Pancreas (tissue), 10 donors: ENCODE data around the gene PWP2. TPM values are rescaled to one million over a fixed set of nuclear protein-coding genes. Genes with fewer than 3 reads are reported as not detected.
A peak's percentile ranks its signal among the peaks of the same experiment; 100 is the strongest.

Experiments used
- ATAC-seq, 4 donors: fragments of 200-7000 bp; cut with Tn5 transposase; one replicate each; pipeline versions ENCODE4 v1.8.0 to v1.9.1; 2020; ENCODE audit warnings: mild to moderate bottlenecking in 4 of 4, moderate library complexity in 4 of 4
- DNase-seq, 6 donors: peaks; one replicate each; pipeline ENCODE4 v3.0.0-alpha.2; 2020
- FAIRE-seq: peaks from 2 replicates; lab custom pipeline; 2012; peaks lifted over from hg19 to GRCh38; lab: Jason Lieb, UNC
- H3K27ac ChIP-seq, 4 donors: fragments of 200-600 bp; sonication (generic); 1 replicate in 3 of 4; 2 replicates in 1 of 4; pipeline versions ENCODE4 v1.5.0 to v1.8.0; 2020
- H3K27me3 ChIP-seq, 4 donors: fragments of 200-600 bp; one replicate each; pipeline ENCODE4 v1.8.0; 2021
- H3K36me3 ChIP-seq, 3 donors: fragments of 200-600 bp; sonication (generic) in 1 of 3; one replicate each; pipeline versions ENCODE4 v1.5.0 to v1.8.0; 2020 to 2021
- H3K4me1 ChIP-seq, 3 donors: fragments of 200-600 bp; one replicate each; pipeline ENCODE4 v1.8.0; 2021
- H3K4me3 ChIP-seq, 4 donors: fragments of 200-600 bp; sonication (generic) in 2 of 4; one replicate each; pipeline versions ENCODE4 v1.5.0 to v1.8.0; 2020 to 2021
- H3K9me3 ChIP-seq, 4 donors: fragments of 200-600 bp; one replicate each; pipeline ENCODE4 v1.8.0; 2021
- CTCF ChIP-seq, 4 donors: fragments of 200-600 bp; sonication (generic) in 3 of 4; IDR thresholded peaks; one replicate each; pipeline versions ENCODE4 v1.5.0 to v1.8.0; 2021; ENCODE audit warnings: antibody characterized with exemption in 4 of 4
- WGBS, 2 donors: extraction: QIAGEN DNeasy Blood & Tissue Kit; methylation state at CpG; one replicate each; pipeline ENCODE4 v1.1.7; 2013; 5-methylcytosine and 5-hydroxymethylcytosine counted together
- intact Hi-C, 3 donors: fragments of 100-400 bp; cut with DNase I; formaldehyde crosslinking; loops; one replicate each; pipeline versions ENCODE4 v1.11.1 to v1.14.2; 2022
- polyA plus RNA-seq, 2 donors: library from polyadenylated mRNA; stranded (reverse); fragments of 200-250 nt; gene quantifications; one replicate each; pipeline ENCODE4 v1.2.3, GENCODE V29; 2013
- total RNA-seq, 6 donors: library from RNA; stranded (reverse); fragmentation: NEBNext Ultra II Directional in 4 of 6; extraction: Animal tissue kit (Norgen Biotek cat#: 25700) in 4 of 6; gene quantifications; one replicate each; pipeline versions ENCODE4 v1.2.1 to v1.2.4, GENCODE V29; 2021 to 2023
- donor health status: healthy with polysubstance abuse.
- donor health status: DM: no; HTN: no; CAD: no; lungs with moderate emphysema.
- donor health status: DM: no; HTN: no; CAD: no.
- donor health status: control.
- donor health status: control.
- donor health status: Bipolar disorder and iron deficiency.
- donor health status: DM: yes; HTN: yes; CAD: no.
- donor health status: DM: no; HTN: no; CAD: no.
- donor health status: DM: no; HTN: no; CAD: no.
- donor health status: DM: yes; HTN: yes; CAD: no.

PWP2 gene
- total and polyA plus RNA-seq, 8 donors = 0.87 to 10.5 (median 2.9) TPM

GRCh38 chr21:44067011-44067839, 40.0 kb upstream of the PWP2 start:
- TF ChIP-seq CTCF (IDR thresholded peaks at IDR 0.05) = no peak
- FAIRE-seq (no peak), ATAC-seq (peak in 3 of 4 donors; percentile 19 to 50 (median 36)), DNase-seq (no peak)
- Histone ChIP-seq H3K4me3 (no peak overlapping the region), H3K27ac (no peak overlapping the region), H3K4me1 (no peaks in the 10 kb centered on the region), H3K36me3 (peaks cover 0 to 5% (median 5%) of the 10 kb centered on the region in 3 donors), H3K9me3 (no peaks in the 10 kb centered on the region), H3K27me3 (no peaks in the 10 kb centered on the region)
- 76% methylated on average over 15 of the region's 15 CpGs for WGBS, 2 donors
- intact Hi-C loops = no loop called here

DNA sequence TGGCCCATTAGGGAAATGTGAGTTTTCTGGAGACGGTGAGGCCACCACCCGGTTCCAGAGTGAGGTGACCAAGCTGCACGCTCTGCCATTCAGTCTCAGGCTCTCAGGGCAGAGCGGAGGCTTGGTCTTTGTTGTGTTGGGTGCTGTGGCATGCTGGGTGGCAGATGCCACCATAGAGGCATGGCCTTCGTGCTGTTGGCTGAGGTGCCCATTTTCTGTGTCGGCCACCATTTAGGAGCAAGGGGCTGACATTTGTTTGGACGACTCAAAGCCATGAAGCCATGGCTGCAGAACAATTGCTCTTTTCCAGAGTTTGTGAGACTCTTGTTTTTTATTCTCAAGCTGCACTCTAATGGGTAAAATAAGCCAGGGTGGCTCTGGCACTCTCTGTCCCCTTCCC, 36.8 kb upstream of the PWP2 start:
- no peak overlapping the region for H3K4me3 ChIP-seq
- no peaks in the 10 kb centered on the region for H3K9me3 ChIP-seq
- intact Hi-C loops = no loop called here
- peaks cover 0 to 16% (median 0%) of the 10 kb centered on the region in 3 donors for H3K36me3 ChIP-seq
- no peak for ATAC-seq
- H3K27me3 ChIP-seq = no peaks in the 10 kb centered on the region
- FAIRE-seq = no peak
- DNase-seq = no peak
- H3K27ac ChIP-seq = no peak overlapping the region
- H3K4me1 ChIP-seq = no peaks in the 10 kb centered on the region
- no peak for TF ChIP-seq CTCF (IDR thresholded peaks at IDR 0.05)
- 96 to 99% methylated on average over 7 of the region's 7 CpGs for WGBS, 2 donors

DNA sequence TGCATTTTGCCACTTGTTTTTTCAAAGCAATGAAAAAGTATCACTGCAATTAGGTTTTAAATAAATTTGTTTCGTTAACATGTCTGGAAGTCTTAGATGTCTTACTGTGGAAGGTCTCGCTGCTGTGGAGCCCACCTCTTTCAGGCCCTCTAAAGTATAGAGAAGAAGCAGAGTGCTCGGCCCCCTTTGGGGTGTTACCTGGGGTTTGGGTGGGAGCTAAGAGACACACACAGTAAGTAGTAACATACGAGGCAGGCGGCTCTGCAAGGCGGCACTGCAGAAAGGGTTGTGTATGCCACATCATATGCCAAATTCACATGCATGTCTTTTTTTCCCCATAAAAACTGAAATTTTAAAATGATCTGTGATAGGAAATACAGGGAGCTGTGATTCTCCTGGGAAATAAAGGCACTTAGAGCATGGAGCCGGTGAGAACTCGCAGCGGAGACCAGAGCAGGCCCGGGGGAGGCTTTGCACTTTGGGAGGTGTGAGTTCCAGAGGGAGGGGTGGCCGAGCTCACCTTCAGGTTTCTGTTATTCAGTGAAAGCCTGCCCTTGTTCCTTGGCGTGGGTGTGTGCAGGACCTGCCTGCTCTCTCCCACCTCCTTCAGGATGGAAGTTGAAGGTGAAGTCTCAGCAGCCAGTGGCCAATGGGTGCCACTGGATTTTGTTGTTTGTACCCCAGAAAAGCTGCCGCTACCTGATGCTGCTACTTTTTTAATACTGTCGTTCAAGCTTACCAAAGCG, 35.7 kb upstream of the PWP2 start:
- no peak for ATAC-seq
- H3K9me3 ChIP-seq = no peaks in the 10 kb centered on the region
- H3K36me3 ChIP-seq = peaks cover 0 to 18% (median 0%) of the 10 kb centered on the region in 3 donors
- no peak for FAIRE-seq
- no peak for DNase-seq
- H3K27me3 ChIP-seq = no peaks in the 10 kb centered on the region
- H3K27ac ChIP-seq = no peak overlapping the region
- H3K4me1 ChIP-seq = no peaks in the 10 kb centered on the region
- H3K4me3 ChIP-seq = no peak overlapping the region
- intact Hi-C loops = no loop called here
- WGBS, 2 donors = 86 to 88% methylated on average over 15 of the region's 15 CpGs
- TF ChIP-seq CTCF (IDR thresholded peaks at IDR 0.05) = no peak

DNA sequence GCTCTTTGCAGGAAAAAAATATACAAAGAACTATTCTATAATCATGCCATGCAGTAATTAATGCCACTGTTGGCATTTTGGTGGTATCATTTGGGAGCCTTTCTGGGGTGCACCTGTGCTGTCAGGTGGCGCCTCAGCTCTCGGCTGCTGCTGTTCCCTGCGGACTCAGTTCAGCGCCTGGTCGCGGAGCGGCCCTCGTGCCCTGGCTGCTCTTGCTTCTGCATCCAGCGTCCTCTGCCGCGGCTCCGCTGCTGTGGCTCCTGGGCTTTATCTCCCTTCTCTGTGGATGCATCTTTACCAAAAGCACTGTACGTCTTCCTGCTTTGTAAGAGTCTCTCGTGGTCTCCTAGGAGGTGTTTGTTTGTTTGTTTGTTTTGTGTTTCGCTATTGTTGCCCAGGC, 35.1 kb upstream of the PWP2 start:
- intact Hi-C loops = no loop called here

More for the DNA sequence above, 35.1 kb upstream of the PWP2 start:
- Histone ChIP-seq H3K27me3 (no peaks in the 10 kb centered on the region), H3K27ac (no peak overlapping the region), H3K9me3 (no peaks in the 10 kb centered on the region), H3K36me3 (peaks cover 0 to 18% (median 0%) of the 10 kb centered on the region in 3 donors), H3K4me3 (no peak overlapping the region), H3K4me1 (no peaks in the 10 kb centered on the region)
- FAIRE-seq (no peak), ATAC-seq (no peak), DNase-seq (no peak)
- TF ChIP-seq CTCF (IDR thresholded peaks at IDR 0.05) = no peak
- WGBS, 2 donors = 95% methylated on average over 15 of the region's 15 CpGs
